Endodermal cell (in vitro differentiated cells): ENCODE data around the gene TRAP1. TPM values are rescaled to one million over a fixed set of nuclear protein-coding genes. Genes with fewer than 3 reads are reported as not detected.

Source experiments
- DNase-seq: peaks from one replicate; pipeline ENCODE4 v3.0.0-alpha.2; 2017
- H3K27ac ChIP-seq: 2 replicates; pipeline ENCODE4 v1.5.1; 2013; ENCODE audit warnings: mild to moderate bottlenecking, low read depth, low read length, moderate library complexity
- H3K27me3 ChIP-seq: 2 replicates; pipeline ENCODE4 v1.6.1; 2013; ENCODE audit warnings: mild to moderate bottlenecking, low read length, moderate library complexity; ENCODE audit not compliant: insufficient read depth, control insufficient read depth, poor library complexity, severe bottlenecking
- H3K36me3 ChIP-seq: 2 replicates; pipeline ENCODE4 v1.7.0; 2013; ENCODE audit warnings: mild to moderate bottlenecking, low read length, moderate library complexity; ENCODE audit not compliant: control insufficient read depth, insufficient read depth
- H3K4me1 ChIP-seq: one replicate; pipeline ENCODE4 v1.7.0; 2013; ENCODE audit warnings: low read length; ENCODE audit not compliant: control insufficient read depth, insufficient read depth
- H3K4me3 ChIP-seq: 2 replicates; pipeline ENCODE4 v1.5.1; 2013; ENCODE audit warnings: mild to moderate bottlenecking, low read length, moderate library complexity
- H3K9ac ChIP-seq: 2 replicates; pipeline ENCODE4 v1.6.1; 2013; ENCODE audit warnings: mild to moderate bottlenecking, low read length, moderate library complexity; ENCODE audit not compliant: poor library complexity, severe bottlenecking; ENCODE audit errors: extremely low read depth
- H3K9me3 ChIP-seq: 2 replicates; pipeline ENCODE4 v1.6.1; 2013; ENCODE audit warnings: mild to moderate bottlenecking, low read length, moderate library complexity; ENCODE audit not compliant: control insufficient read depth
- H3K27ac Mint-ChIP-seq: 2 replicates; pipeline ENCODE4 v1.8.0; 2020; ENCODE audit warnings: mixed read lengths
- H3K27me3 Mint-ChIP-seq: 2 replicates; pipeline ENCODE4 v1.8.0; 2021; ENCODE audit warnings: mild to moderate bottlenecking, mixed read lengths; ENCODE audit not compliant: insufficient read depth
- H3K36me3 Mint-ChIP-seq: 2 replicates; pipeline ENCODE4 v1.8.0; 2020; ENCODE audit warnings: low read depth, mixed read lengths
- H3K4me1 Mint-ChIP-seq: 2 replicates; pipeline ENCODE4 v1.8.0; 2020; ENCODE audit warnings: mixed read lengths
- H3K4me3 Mint-ChIP-seq: 2 replicates; pipeline ENCODE4 v1.8.0; 2020; ENCODE audit warnings: mild to moderate bottlenecking, moderate library complexity, mixed read lengths
- H3K9me3 Mint-ChIP-seq: 2 replicates; pipeline ENCODE4 v1.8.0; 2020; ENCODE audit warnings: mild to moderate bottlenecking, mixed read lengths
- WGBS, 2 experiments: methylation state at CpG; one replicate each; pipeline versions ENCODE4 v1.1.5 to v1.1.7; 2013; ENCODE audit warnings: missing lambda C conversion rate in 2 of 2, mixed read lengths in 1 of 2; ENCODE audit not compliant: insufficient coverage in 1 of 2, insufficient read length in 1 of 2; 5-methylcytosine and 5-hydroxymethylcytosine counted together
- total RNA-seq, 2 donors: library from RNA; stranded (reverse); fragmentation: NEBNext Ultra II Directional in 1 of 2; extraction: Animal tissue kit (Norgen Biotek cat#: 25700) in 1 of 2; gene quantifications; 2 replicates in 1 of 2; 3 replicates in 1 of 2; pipeline ENCODE4 v1.2.1, GENCODE V29; 2021
- TF ChIP-seq, protein P1 (sequence below): fragments of 200-600 bp; sonication (generic); conservative IDR thresholded peaks from 2 replicates; pipeline ENCODE4 v1.5.0; 2021; ENCODE audit warnings: antibody characterized with exemption, mild to moderate bottlenecking

TRAP1 gene
- total RNA-seq, 2 donors from 2014 or later, result 144 to 156 TPM

DNA sequence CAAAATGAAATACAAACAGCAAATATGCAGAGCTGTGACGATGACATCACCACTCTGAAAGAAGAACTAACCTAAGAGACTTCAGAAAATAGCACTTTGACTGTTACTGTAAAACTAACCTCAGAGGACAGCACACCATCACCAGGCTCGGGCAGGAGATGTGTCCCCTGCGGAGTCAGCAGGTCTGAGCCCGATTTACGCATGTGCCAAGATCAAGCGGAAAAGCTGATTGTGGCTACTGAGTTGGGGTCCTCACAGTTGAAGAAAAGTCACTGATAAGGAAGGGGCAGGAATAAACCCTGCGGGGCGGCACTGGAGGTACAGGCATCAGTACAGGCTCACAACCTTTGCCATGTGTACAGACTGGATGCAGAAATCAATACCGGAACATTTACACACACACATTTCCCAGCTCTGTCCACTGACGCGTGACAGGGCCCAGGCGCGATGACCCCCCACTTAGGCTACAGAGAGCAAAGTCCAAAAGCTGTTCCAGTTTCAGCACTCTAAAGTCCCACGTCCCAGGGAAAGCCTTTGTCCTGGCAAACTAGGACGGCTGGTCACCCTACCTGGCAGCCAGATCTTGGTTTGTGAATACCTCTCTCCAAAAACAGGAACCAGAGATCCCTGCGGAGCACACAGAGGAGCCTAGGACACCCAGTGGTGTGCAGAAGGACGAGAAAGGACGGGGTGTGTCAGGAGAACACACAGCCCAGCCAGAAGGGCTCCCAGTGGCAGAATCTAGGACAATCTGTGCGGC, 21.5 kb downstream of the TRAP1 start:
- DNase-seq, result no peak
- H3K36me3 ChIP-seq, result peaks cover 1% of the 10 kb centered on the region
- H3K27me3 ChIP-seq, result no peaks in the 10 kb centered on the region
- H3K27ac ChIP-seq, result peak overlapping the region; percentile 22
- no peaks in the 10 kb centered on the region for H3K9me3 ChIP-seq
- no peak overlapping the region for H3K9ac ChIP-seq
- Mint-ChIP-seq H3K27ac (peak overlapping the region; percentile 36), H3K4me1 (peaks cover 9% of the 10 kb centered on the region), H3K36me3 (peaks cover 23% of the 10 kb centered on the region), H3K4me3 (no peak overlapping the region), H3K9me3 (peaks cover 1% of the 10 kb centered on the region), H3K27me3 (no peaks in the 10 kb centered on the region)
- no peak overlapping the region for H3K4me3 ChIP-seq
- peaks cover 5% of the 10 kb centered on the region for H3K4me1 ChIP-seq
- 91% methylated on average over 15 to 19 of the region's 19 CpGs for WGBS, 2 experiments
- TF ChIP-seq, protein P1, sequence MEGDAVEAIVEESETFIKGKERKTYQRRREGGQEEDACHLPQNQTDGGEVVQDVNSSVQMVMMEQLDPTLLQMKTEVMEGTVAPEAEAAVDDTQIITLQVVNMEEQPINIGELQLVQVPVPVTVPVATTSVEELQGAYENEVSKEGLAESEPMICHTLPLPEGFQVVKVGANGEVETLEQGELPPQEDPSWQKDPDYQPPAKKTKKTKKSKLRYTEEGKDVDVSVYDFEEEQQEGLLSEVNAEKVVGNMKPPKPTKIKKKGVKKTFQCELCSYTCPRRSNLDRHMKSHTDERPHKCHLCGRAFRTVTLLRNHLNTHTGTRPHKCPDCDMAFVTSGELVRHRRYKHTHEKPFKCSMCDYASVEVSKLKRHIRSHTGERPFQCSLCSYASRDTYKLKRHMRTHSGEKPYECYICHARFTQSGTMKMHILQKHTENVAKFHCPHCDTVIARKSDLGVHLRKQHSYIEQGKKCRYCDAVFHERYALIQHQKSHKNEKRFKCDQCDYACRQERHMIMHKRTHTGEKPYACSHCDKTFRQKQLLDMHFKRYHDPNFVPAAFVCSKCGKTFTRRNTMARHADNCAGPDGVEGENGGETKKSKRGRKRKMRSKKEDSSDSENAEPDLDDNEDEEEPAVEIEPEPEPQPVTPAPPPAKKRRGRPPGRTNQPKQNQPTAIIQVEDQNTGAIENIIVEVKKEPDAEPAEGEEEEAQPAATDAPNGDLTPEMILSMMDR, result no peak

DNA sequence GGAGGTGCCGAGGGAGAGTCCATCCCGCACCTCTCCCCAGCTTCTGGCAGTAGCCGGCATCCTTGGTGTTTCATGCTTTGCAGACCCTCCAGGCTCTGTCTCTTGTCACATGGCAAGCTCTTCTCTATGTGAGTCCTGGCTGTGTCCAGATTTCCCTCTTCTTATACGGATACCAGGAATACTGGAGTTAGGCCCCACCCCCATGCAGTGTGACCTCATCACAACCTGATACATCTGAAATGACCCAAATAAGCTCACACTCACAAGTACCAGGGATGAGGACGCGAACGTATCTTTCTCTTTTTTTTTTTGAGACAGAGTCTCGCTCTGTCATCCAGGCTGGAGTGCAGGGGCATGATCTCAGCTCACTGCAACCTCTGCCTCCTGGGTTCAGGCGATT, 23.3 kb downstream of the TRAP1 start:
- no peak overlapping the region for H3K4me3 ChIP-seq
- H3K27me3 ChIP-seq, result no peaks in the 10 kb centered on the region
- H3K4me3 Mint-ChIP-seq, result no peak overlapping the region
- peaks cover 13% of the 10 kb centered on the region for H3K4me1 Mint-ChIP-seq
- H3K27ac ChIP-seq, result no peak overlapping the region
- no peak overlapping the region for H3K27ac Mint-ChIP-seq
- no peak overlapping the region for H3K9ac ChIP-seq
- DNase-seq, result no peak
- peaks cover 7% of the 10 kb centered on the region for H3K4me1 ChIP-seq
- peaks cover 31% of the 10 kb centered on the region for H3K36me3 Mint-ChIP-seq
- WGBS, 2 experiments, result 92 to 95% methylated on average over 8 to 9 of the region's 9 CpGs
- H3K9me3 Mint-ChIP-seq, result peaks cover 1% of the 10 kb centered on the region
- H3K27me3 Mint-ChIP-seq, result no peaks in the 10 kb centered on the region
- H3K9me3 ChIP-seq, result no peaks in the 10 kb centered on the region
- peaks cover 15% of the 10 kb centered on the region for H3K36me3 ChIP-seq
- TF ChIP-seq, protein P1, result no peak

DNA sequence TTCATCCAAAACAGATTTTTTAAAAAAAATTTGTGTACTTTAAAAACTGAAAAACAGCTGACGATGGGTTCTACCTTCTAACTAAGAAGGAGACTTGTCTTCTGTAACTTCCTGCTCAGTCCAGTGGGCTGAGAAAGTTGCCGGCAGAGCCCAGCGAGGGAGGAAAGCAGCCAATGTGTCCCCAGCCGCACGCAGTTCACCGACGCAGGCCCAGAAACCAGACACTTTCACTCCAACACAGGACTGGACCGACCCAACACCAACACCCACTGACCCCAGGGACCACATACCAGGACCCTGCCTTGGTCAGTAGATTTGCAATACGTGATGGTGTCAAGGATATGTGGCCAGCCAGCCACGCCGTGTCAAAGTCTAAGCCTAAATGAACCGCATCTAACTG, 25.6 kb downstream of the TRAP1 start:
- H3K27me3 ChIP-seq, result no peaks in the 10 kb centered on the region
- H3K36me3 Mint-ChIP-seq, result peaks cover 42% of the 10 kb centered on the region
- peaks cover 13% of the 10 kb centered on the region for H3K4me1 Mint-ChIP-seq
- H3K9ac ChIP-seq, result no peak overlapping the region
- no peak for DNase-seq
- peaks cover 7% of the 10 kb centered on the region for H3K4me1 ChIP-seq
- H3K4me3 Mint-ChIP-seq, result no peak overlapping the region
- no peak overlapping the region for H3K4me3 ChIP-seq
- H3K27ac ChIP-seq, result no peak overlapping the region
- TF ChIP-seq, protein P1, result no peak
- H3K9me3 Mint-ChIP-seq, result no peaks in the 10 kb centered on the region
- H3K27ac Mint-ChIP-seq, result peak overlapping the region; percentile 10
- WGBS, 2 experiments, result 88 to 93% methylated on average over 9 to 12 of the region's 12 CpGs
- H3K27me3 Mint-ChIP-seq, result no peaks in the 10 kb centered on the region
- peaks cover 37% of the 10 kb centered on the region for H3K36me3 ChIP-seq
- no peaks in the 10 kb centered on the region for H3K9me3 ChIP-seq
